Muscle of leg (tissue), 16 donors: Measurements from ENCODE around the gene UFSP2. TPM values are rescaled to one million over a fixed set of nuclear protein-coding genes. Genes with fewer than 3 reads are reported as not detected.

Source experiments
- DNase-seq: peaks from one replicate; pipeline ENCODE4 v3.0.0; 2013
- H3K27ac ChIP-seq: one replicate; pipeline ENCODE4 v1.5.1; 2013; ENCODE audit warnings: mild to moderate bottlenecking, low read length, control low read depth
- H3K27me3 ChIP-seq: one replicate; pipeline ENCODE4 v1.6.1; 2013; ENCODE audit warnings: low read length; ENCODE audit not compliant: control insufficient read depth, insufficient read depth
- H3K36me3 ChIP-seq: one replicate; pipeline ENCODE4 v1.6.1; 2013; ENCODE audit warnings: low read length; ENCODE audit not compliant: control insufficient read depth, insufficient read depth
- H3K4me1 ChIP-seq: one replicate; pipeline ENCODE4 v1.6.1; 2013; ENCODE audit warnings: low read length; ENCODE audit not compliant: control insufficient read depth, insufficient read depth
- H3K4me3 ChIP-seq: one replicate; pipeline ENCODE4 v1.5.1; 2013; ENCODE audit warnings: low read length, control low read depth
- H3K9me3 ChIP-seq: replicated peaks from 2 replicates; pipeline ENCODE4 v1.6.1; 2013; ENCODE audit warnings: low read depth, low read length; ENCODE audit not compliant: control insufficient read depth
- WGBS: methylation state at CpG from one replicate; pipeline ENCODE4 v1.1.5; 2013; ENCODE audit warnings: missing lambda C conversion rate; ENCODE audit not compliant: insufficient coverage; 5-methylcytosine and 5-hydroxymethylcytosine counted together
- long read RNA-seq, 11 donors: transcript quantifications; one replicate each; lab custom pipeline, GENCODE V29; 2026
- polyA plus RNA-seq, 8 donors: library from polyadenylated mRNA; unstranded; fragments of 120-200 nt; gene quantifications; one replicate each; pipeline versions ENCODE4 v1.2.1 to v1.2.3, GENCODE V29; 2013; ENCODE audit warnings: inconsistent platforms in 1 of 8, low replicate concordance in 1 of 8; ENCODE audit not compliant: insufficient read length in 8 of 8, insufficient read depth in 1 of 8
- total RNA-seq: library from RNA; stranded (reverse); fragments of 120-200 nt; gene quantifications from one replicate; pipeline ENCODE4 v1.2.4, GENCODE V29; 2013

UFSP2 gene, protein sequence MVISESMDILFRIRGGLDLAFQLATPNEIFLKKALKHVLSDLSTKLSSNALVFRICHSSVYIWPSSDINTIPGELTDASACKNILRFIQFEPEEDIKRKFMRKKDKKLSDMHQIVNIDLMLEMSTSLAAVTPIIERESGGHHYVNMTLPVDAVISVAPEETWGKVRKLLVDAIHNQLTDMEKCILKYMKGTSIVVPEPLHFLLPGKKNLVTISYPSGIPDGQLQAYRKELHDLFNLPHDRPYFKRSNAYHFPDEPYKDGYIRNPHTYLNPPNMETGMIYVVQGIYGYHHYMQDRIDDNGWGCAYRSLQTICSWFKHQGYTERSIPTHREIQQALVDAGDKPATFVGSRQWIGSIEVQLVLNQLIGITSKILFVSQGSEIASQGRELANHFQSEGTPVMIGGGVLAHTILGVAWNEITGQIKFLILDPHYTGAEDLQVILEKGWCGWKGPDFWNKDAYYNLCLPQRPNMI
- total RNA-seq (54.4 TPM), polyA plus RNA-seq (10 to 100 TPM; 35.7 to 57.2 (median 40.9) TPM)
- long read RNA-seq, donor 1, partial matches to known transcripts = 0 of 4 reads
- long read RNA-seq, donor 1, other reads (novel, unspliced or antisense) = 0 of 4 reads
- long read RNA-seq, donor 2, partial matches to known transcripts = 0 of 1 reads
- long read RNA-seq, donor 2, other reads (novel, unspliced or antisense) = 0 of 1 reads
- long read RNA-seq, donor 3, transcript UFSP2-201 (12 exons, 1,630 nt) = major isoform, 21 of 26 reads
- long read RNA-seq, donor 3, partial matches to known transcripts = 5 of 26 reads
- long read RNA-seq, donor 3, other reads (novel, unspliced or antisense) = 0 of 26 reads
- long read RNA-seq, donor 4, transcript UFSP2-201 (12 exons, 1,630 nt) = major isoform, 7 of 7 reads
- long read RNA-seq, donor 4, partial matches to known transcripts = 0 of 7 reads
- long read RNA-seq, donor 4, other reads (novel, unspliced or antisense) = 0 of 7 reads
- long read RNA-seq, donor 5, transcript UFSP2-201 (12 exons, 1,630 nt) = major isoform, 28 of 88 reads
- long read RNA-seq, donor 5, partial matches to known transcripts = 57 of 88 reads
- long read RNA-seq, donor 5, other reads (novel, unspliced or antisense) = 0 of 88 reads
- long read RNA-seq, donor 6, transcript UFSP2-201 (12 exons, 1,630 nt) = major isoform, 27 of 36 reads
- long read RNA-seq, donor 6, partial matches to known transcripts = 6 of 36 reads
- long read RNA-seq, donor 6, other reads (novel, unspliced or antisense) = 0 of 36 reads
- long read RNA-seq, donor 7, transcript UFSP2-201 (12 exons, 1,630 nt) = major isoform, 12 of 24 reads
- long read RNA-seq, donor 7, partial matches to known transcripts = 10 of 24 reads
- long read RNA-seq, donor 7, other reads (novel, unspliced or antisense) = 0 of 24 reads
- long read RNA-seq, donor 8, transcript UFSP2-201 (12 exons, 1,630 nt) = major isoform, 12 of 17 reads
- long read RNA-seq, donor 8, partial matches to known transcripts = 0 of 17 reads
- long read RNA-seq, donor 8, other reads (novel, unspliced or antisense) = 0 of 17 reads
- long read RNA-seq, donor 9, transcript UFSP2-201 (12 exons, 1,630 nt) = major isoform, 8 of 14 reads
- long read RNA-seq, donor 9, partial matches to known transcripts = 5 of 14 reads
- long read RNA-seq, donor 9, other reads (novel, unspliced or antisense) = 0 of 14 reads
- long read RNA-seq, donor 10, transcript UFSP2-201 (12 exons, 1,630 nt) = major isoform, 16 of 80 reads
- long read RNA-seq, donor 10, partial matches to known transcripts = 62 of 80 reads
- long read RNA-seq, donor 10, other reads (novel, unspliced or antisense) = 0 of 80 reads
- long read RNA-seq, donor 11, transcript UFSP2-201 (12 exons, 1,630 nt) = major isoform, 8 of 29 reads
- long read RNA-seq, donor 11, partial matches to known transcripts = 6 of 29 reads
- long read RNA-seq, donor 11, other reads (novel, unspliced or antisense) = 13 of 29 reads

DNA sequence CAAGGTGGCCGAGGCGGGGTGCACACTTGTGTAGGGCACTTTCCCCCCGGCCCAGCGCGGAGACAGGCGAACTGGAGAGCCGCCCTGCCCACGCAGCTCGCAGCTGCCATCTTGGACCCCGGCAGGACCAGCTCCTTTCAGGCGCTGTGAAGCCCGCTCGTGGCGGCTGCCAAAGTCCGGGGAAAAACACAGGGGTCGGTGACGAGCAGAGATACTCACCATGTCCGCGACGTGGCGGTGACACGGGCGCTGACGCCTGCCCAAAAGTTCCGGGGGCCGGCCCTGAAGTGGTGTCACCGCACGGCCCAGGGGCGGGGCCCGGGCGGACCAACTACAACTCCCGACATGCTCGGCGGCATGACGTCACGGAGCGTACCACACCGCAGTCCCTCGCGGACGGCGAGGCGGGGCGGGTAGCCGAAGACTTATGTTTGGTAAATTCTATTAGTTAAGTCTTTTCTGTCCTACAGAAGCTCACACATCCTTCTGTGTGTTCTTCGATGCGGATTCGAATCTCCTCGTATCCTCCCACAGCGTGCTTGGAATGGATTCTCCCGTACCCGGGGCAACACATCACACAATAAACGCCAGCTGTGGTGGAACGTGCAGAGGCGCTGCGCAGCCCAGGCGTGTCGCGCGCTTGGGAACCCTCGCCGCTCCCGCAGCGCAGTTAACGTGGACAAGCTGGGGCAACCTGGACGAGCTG is at the start of gene UFSP2:
Gene UFSP2, minus strand, starts transcription at position 318 of the 706 bp plus-strand sequence. Its CDS starts 96 bp downstream, at position 222.
- Histone ChIP-seq H3K4me3 (peak within 1 kb of the TSS; percentile 73), H3K27me3 (no peaks in the 10 kb centered on the region), H3K4me1 (peaks cover 15% of the 10 kb centered on the region), H3K27ac (peak within 1 kb of the TSS; percentile 95), H3K9me3 (no peaks in the 10 kb centered on the region), H3K36me3 (peaks cover 3% of the 10 kb centered on the region)
- WGBS = 0% methylated on average over 63 of the region's 66 CpGs
- DNase-seq = peak; percentile 97

DNA sequence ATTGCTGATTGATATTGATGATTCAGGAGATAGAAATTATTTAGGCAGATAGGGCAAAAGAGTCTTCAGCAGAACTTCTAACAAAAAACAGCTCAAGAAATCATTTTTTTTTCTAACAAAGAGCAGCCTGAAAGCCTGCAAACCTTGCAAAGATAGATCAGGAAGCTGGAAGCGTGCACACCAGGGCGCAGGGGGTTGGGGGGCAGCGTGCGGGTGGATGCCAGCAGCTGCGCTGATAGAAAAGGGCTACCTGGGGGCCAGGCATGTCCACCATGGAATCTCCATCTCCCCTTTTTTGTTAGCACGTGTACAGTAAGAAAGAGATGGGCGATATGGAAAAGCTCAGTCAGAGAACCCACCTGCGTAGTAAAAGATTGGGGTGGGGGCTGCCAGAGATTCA is 47.5 kb upstream of the UFSP2 start:
- no peak for DNase-seq
- no peak overlapping the region for H3K4me3 ChIP-seq
- H3K36me3 ChIP-seq = no peaks in the 10 kb centered on the region
- WGBS = 100% methylated on average over 6 of the region's 8 CpGs
- H3K9me3 ChIP-seq = no peaks in the 10 kb centered on the region
- H3K4me1 ChIP-seq = peaks cover 9% of the 10 kb centered on the region
- peaks cover 9% of the 10 kb centered on the region for H3K27me3 ChIP-seq
- no peak overlapping the region for H3K27ac ChIP-seq

DNA sequence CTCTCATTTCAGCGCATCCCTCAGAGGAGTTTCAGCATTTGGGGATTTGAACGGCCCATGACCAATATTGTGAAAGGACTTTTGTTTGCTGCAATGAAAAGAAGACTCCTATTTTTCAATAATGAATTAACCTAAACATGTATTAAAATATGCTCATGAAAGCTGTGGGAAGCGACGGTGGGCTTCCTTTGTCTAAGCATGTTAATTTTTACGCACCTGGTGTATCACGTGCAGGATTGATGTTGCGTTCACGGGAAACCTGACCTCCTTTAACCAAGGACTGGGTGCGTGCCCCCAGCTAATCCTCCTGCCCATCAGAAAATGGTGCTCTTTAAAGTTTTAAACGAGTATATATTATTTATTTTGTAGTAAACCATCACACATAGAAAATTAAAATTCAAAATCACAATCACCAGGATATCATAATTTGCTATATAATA is 46.4 kb upstream of the UFSP2 start:
- H3K36me3 ChIP-seq = no peaks in the 10 kb centered on the region
- no peak overlapping the region for H3K27ac ChIP-seq
- H3K27me3 ChIP-seq = peaks cover 9% of the 10 kb centered on the region
- peak overlapping the region; percentile 82 for H3K4me3 ChIP-seq
- no CpG with 5 or more reads among the region's 10 CpGs for WGBS
- DNase-seq = no peak
- H3K9me3 ChIP-seq = no peaks in the 10 kb centered on the region
- H3K4me1 ChIP-seq = peaks cover 9% of the 10 kb centered on the region

DNA sequence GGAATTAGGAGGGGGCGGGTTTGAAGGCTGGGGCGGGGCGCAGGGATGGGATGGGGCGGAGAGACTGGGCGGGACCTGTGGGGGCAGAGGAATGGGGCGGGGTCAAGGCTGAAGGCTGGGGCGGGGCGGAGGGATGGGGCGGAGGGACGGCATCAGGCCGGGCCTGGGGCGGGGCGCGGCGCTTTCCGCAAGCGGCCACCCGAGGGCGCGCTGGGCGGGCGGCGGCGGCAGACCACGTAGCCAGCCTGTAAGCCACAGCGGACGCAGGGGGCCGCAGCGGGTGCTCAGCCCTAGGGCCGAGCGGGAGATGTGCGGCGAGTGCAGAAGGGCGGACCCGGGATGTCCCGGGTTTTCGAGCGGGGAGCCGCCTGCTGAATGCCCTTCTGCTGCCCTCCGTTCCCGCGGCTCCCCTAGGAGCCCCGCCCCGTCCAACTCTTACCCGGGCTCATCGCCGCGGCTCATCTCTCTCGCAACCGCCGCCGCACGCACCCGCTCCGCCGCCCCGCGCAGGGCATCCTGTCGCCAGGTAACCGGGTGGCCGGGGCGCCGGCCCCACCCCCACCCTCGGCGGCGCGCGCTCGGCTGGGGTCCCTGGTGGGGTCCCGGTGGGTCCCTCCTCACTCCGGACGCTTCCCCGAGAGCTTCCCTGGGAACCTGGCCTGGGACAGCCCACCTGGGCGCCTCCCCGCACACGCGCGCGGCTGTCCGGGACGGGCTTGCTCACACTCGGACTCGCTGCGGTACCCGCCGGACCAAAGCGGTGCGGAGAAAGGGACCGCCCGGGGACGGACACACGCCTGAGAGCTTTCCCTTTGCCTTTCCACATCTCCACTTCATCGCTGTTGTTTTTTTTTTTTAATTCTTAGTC is 45.7 kb upstream of the UFSP2 start, which contains the start of gene CCDC110:
Gene CCDC110, minus strand, starts transcription at position 499 of the 868 bp plus-strand sequence. Its CDS starts 50 bp downstream, at position 449.
- H3K27ac ChIP-seq = peak within 1 kb of the TSS; percentile 67
- DNase-seq = peak; percentile 95
- peaks cover 9% of the 10 kb centered on the region for H3K4me1 ChIP-seq
- peak within 1 kb of the TSS; percentile 82 for H3K4me3 ChIP-seq
- H3K9me3 ChIP-seq = no peaks in the 10 kb centered on the region
- H3K36me3 ChIP-seq = no peaks in the 10 kb centered on the region
- under 1% methylated on average over 84 of the region's 93 CpGs for WGBS
- peaks cover 9% of the 10 kb centered on the region for H3K27me3 ChIP-seq

DNA sequence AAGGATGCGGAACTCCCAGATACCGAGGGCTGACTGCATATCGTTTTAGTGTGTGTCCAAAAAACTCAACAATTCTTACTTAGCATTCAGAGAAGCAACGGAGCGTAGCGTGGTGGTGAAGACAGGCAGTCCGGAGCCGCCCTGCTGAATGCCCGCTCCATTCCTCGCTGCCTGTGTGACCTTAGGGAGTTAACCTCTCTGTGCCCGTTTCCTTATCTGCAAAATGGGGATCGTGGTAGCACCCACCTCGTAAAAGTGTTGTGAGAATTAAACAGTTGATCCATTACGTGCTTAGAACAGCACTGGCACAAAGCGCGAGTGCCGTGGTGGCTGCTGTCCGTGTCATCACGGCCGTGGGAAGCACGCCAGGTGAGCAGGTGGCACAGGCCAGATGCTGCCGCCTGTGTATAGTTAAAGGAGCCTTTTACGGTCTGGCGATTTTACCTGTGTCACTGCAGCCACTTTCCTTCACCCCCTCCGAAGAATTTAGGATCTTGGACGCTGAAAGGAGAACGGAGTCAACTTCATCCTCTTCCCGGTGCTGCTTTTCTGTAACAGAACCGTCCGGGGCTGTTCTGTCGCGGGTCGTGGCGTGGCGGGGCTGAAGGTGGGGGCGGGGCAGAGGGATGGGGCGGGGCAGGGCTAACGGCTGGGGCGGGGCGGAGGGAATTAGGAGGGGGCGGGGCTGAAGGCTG is 44.9 kb upstream of the UFSP2 start:
- H3K9me3 ChIP-seq = no peaks in the 10 kb centered on the region
- peak overlapping the region; percentile 66 for H3K27ac ChIP-seq
- peaks cover 9% of the 10 kb centered on the region for H3K27me3 ChIP-seq
- 1% methylated on average over 21 of the region's 41 CpGs for WGBS
- peak overlapping the region; percentile 61 for H3K4me3 ChIP-seq
- H3K36me3 ChIP-seq = no peaks in the 10 kb centered on the region
- DNase-seq = peak; percentile 69
- peaks cover 9% of the 10 kb centered on the region for H3K4me1 ChIP-seq

DNA sequence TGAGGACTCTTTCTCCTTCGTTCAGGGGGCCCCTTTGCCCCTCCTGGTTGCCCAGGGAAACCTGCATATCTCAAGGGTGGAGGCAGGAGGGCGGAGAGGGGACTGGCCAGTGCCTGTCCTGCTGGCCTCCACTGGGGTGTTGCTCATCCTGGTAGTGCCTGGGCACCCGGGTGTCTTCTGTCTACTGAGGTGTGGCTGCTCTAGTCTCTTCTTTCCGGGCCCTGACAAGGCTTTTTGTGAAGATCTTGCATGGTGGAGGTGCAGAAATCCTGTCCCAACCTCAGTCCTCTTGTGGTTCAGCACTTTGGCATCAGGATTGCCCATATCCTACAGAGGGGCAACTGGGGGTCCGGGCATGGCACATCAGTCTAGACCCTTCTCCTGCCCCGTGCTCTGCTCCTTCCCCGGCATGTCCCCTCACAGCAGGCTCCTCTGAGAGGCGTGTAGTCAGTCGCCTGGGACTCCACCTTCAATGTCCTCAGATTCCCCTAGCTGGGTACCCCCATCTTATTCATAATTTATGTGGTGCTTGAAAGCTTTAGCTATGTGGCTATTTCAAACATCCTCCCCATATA is 43.9 kb upstream of the UFSP2 start:
- Histone ChIP-seq H3K4me3 (no peak overlapping the region), H3K9me3 (no peaks in the 10 kb centered on the region), H3K27ac (no peak overlapping the region), H3K27me3 (peaks cover 9% of the 10 kb centered on the region), H3K36me3 (no peaks in the 10 kb centered on the region), H3K4me1 (peaks cover 9% of the 10 kb centered on the region)
- no peak for DNase-seq
- 61% methylated on average over 5 of the region's 9 CpGs for WGBS

DNA sequence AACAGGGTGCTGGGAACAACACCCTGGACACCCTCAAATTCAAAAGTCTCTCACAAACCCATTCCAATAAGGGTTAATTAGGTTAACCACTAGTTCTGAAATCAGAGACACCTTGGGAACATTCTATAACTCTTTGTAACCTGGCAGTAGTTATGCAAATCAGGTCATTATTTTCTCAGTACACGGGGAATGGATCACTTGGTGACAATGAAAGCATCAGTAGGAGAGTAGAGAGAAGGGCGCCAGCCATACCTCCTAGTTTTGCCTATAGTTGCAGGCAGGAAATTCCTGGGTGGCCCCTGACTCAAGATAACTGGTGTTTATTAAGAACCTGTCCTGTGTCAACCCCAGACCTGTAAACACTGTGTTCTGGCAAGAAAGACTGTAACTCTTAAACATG is 43.2 kb upstream of the UFSP2 start:
- Histone ChIP-seq H3K9me3 (no peaks in the 10 kb centered on the region), H3K4me3 (no peak overlapping the region), H3K4me1 (peaks cover 9% of the 10 kb centered on the region), H3K27me3 (peaks cover 9% of the 10 kb centered on the region), H3K36me3 (no peaks in the 10 kb centered on the region), H3K27ac (no peak overlapping the region)
- WGBS = 73% methylated on average over 2 of the region's 2 CpGs
- no peak for DNase-seq
